GM12878 (cell line): ENCODE data around the gene PLXNC1. TPM values are rescaled to one million over a fixed set of nuclear protein-coding genes. Genes with fewer than 3 reads are reported as not detected.

Experiments
- BCL11A ChIP-seq: IDR thresholded peaks from 2 replicates; pipeline ENCODE4 v1.6.1; 2011; ENCODE audit warnings: low read depth, low read length
- CBX5 ChIP-seq: sonication (generic); IDR thresholded peaks from 2 replicates; pipeline ENCODE4 v1.6.1; 2016; ENCODE audit warnings: low read depth, moderate library complexity, mild to moderate bottlenecking, inconsistent platforms
- CREM ChIP-seq: IDR thresholded peaks from 2 replicates; pipeline ENCODE4 v1.6.1; 2014; ENCODE audit warnings: antibody characterized with exemption, low read depth
- DPF2 ChIP-seq: fragments of 450-650 bp; IDR thresholded peaks from 2 replicates; pipeline ENCODE4 v1.6.1; 2017; ENCODE audit warnings: mild to moderate bottlenecking
- EP300 ChIP-seq, 2 experiments: fragments of 150-350 bp in 1 of 2; IDR thresholded peaks; 2 replicates each; pipeline ENCODE4 v1.6.1; 2011 to 2012; ENCODE audit warnings: low read depth in 2 of 2, low read length in 2 of 2, borderline replicate concordance in 1 of 2, improper control_type of control experiment in 1 of 2, inconsistent platforms in 1 of 2; ENCODE audit not compliant: control insufficient read depth in 1 of 2
- FOXK2 ChIP-seq: fragments of 450-650 bp; IDR thresholded peaks from 2 replicates; pipeline ENCODE4 v1.6.1; 2017; ENCODE audit warnings: mild to moderate bottlenecking, moderate library complexity
- GATAD2B ChIP-seq: fragments of 450-650 bp; conservative IDR thresholded peaks from 2 replicates; pipeline ENCODE4 v1.6.1; 2017; ENCODE audit warnings: low read depth, mild to moderate bottlenecking, moderate library complexity
- HDAC6 ChIP-seq: fragments of 200-600 bp; sonication (generic); IDR thresholded peaks from one replicate; pipeline ENCODE4 v1.8.0; 2017; ENCODE audit warnings: antibody characterized with exemption; ENCODE audit not compliant: unreplicated experiment
- JUNB ChIP-seq: IDR thresholded peaks from 2 replicates; pipeline ENCODE4 v1.6.1; 2016; ENCODE audit warnings: antibody characterized with exemption, mild to moderate bottlenecking
- KDM1A ChIP-seq: fragments of 200-600 bp; sonication (generic); IDR thresholded peaks from 2 replicates; pipeline ENCODE4 v1.6.1; 2016; ENCODE audit warnings: borderline replicate concordance
- MEF2A ChIP-seq: IDR thresholded peaks from 2 replicates; pipeline ENCODE4 v1.6.1; 2011; ENCODE audit warnings: low read depth, mild to moderate bottlenecking, low read length, moderate library complexity; ENCODE audit not compliant: insufficient read depth
- MYB ChIP-seq: fragments of 150-350 bp; IDR thresholded peaks from 2 replicates; pipeline ENCODE4 v1.6.1; 2014; ENCODE audit warnings: mild to moderate bottlenecking, low read depth, low read length, borderline replicate concordance
- NFIC ChIP-seq: IDR thresholded peaks from 2 replicates; pipeline ENCODE4 v1.6.1; 2012; ENCODE audit warnings: low read depth, mild to moderate bottlenecking, inconsistent platforms, low read length, moderate library complexity
- NRF1 ChIP-seq: conservative IDR thresholded peaks from 2 replicates; pipeline ENCODE4 v1.6.1; 2011; ENCODE audit warnings: mild to moderate bottlenecking, low read depth, low read length, improper control_type of control experiment
- RFX5 ChIP-seq: IDR thresholded peaks from 2 replicates; pipeline ENCODE4 v1.6.1; 2011; ENCODE audit warnings: low read depth, low read length, improper control_type of control experiment
- SREBF2 ChIP-seq: IDR thresholded peaks from 2 replicates; pipeline ENCODE4 v1.6.1; 2012; ENCODE audit warnings: mild to moderate bottlenecking, low read length
- USF1 ChIP-seq: IDR thresholded peaks from 2 replicates; pipeline ENCODE4 v1.6.1; 2011; ENCODE audit warnings: borderline replicate concordance, low read depth, mild to moderate bottlenecking, moderate library complexity, mixed read lengths, low read length; ENCODE audit not compliant: insufficient read depth; ENCODE audit errors: extremely low read length
- ZNF384 ChIP-seq: IDR thresholded peaks from 2 replicates; pipeline ENCODE4 v1.6.1; 2012; ENCODE audit warnings: low read depth, mild to moderate bottlenecking, low read length, improper control_type of control experiment, borderline replicate concordance
- ZZZ3 ChIP-seq: IDR thresholded peaks from 2 replicates; pipeline ENCODE4 v1.6.1; 2011; ENCODE audit warnings: low read depth; ENCODE audit not compliant: control insufficient read depth, insufficient read length
- polyA plus RNA-seq, 11 experiments: library from polyadenylated mRNA; depleted of rRNA in 4 of 11; unstranded in 6 of 11; stranded (reverse) in 5 of 11; fragments of >200 nt; fragmentation: Nextera tagmentation in 4 of 11; fragmentation: Illumina TruSeq in 1 of 11; extraction: Ambion mirVana in 4 of 11; extraction: Trizol in 1 of 11; gene quantifications; 1 replicate in 1 of 11; 2 replicates in 10 of 11; pipeline versions ENCODE4 v1.2.1 to v1.2.3, GENCODE V29; 2011 to 2016; ENCODE audit warnings: inconsistent platforms in 2 of 11, missing spikeins in 2 of 11, low read depth in 1 of 11
- total RNA-seq, 4 experiments: library from RNA; depleted of rRNA in 3 of 4; stranded (reverse); fragments of >200 nt in 3 of 4; fragmentation: Illumina TruSeq in 1 of 4; extraction: Trizol in 1 of 4; gene quantifications; 2 replicates each; pipeline versions ENCODE4 v1.2.1 to v1.2.3, GENCODE V29; 2013 to 2021
- TF ChIP-seq, protein P1 (sequence below): IDR thresholded peaks from 2 replicates; pipeline ENCODE4 v1.6.1; 2011; ENCODE audit warnings: borderline replicate concordance, low read depth, mild to moderate bottlenecking, moderate library complexity, low read length; ENCODE audit not compliant: insufficient read depth, poor library complexity, severe bottlenecking
- TF ChIP-seq, protein P2 (sequence below): IDR thresholded peaks from 2 replicates; pipeline ENCODE4 v1.6.1; 2012; ENCODE audit warnings: low read depth, low read length, improper control_type of control experiment

The PLXNC1 gene
- total and polyA plus RNA-seq, 10 of the 15 experiments (the other 5 are each of a cell fraction or from before 2014, with no cell fraction given), result 5.2 to 41.2 (median 24.6) TPM

- TF ChIP-seq JUNB, result no peak
- peak; percentile 32; the same call in 1 of the 2 replicates for TF ChIP-seq CREM
- no peak for TF ChIP-seq ZZZ3
- TF ChIP-seq NFIC, result peak; percentile 59
- TF ChIP-seq ZNF384, result no peak
- no peak for TF ChIP-seq FOXK2
- TF ChIP-seq MYB, result no peak
- no peak for TF ChIP-seq HDAC6
- no peak for TF ChIP-seq SREBF2
- TF ChIP-seq EP300 (IDR thresholded peaks at IDR 0.05; ENCODE audit: borderline replicate concordance in 1 of 2, control insufficient read depth in 1 of 2, low read depth in 2 of 2, low read length in 2 of 2), result peak in 1 of 2 experiments; percentile 63; a peak in 1 of 4 replicates
- TF ChIP-seq BCL11A, result peak; percentile 45; the same call in 1 of the 2 replicates
- TF ChIP-seq DPF2, result peak; percentile 78; the same call in 1 of the 2 replicates
- no peak for TF ChIP-seq USF1
- TF ChIP-seq NRF1, result no peak
- no peak for TF ChIP-seq RFX5
- peak; percentile 27; the same call in 1 of the 2 replicates for TF ChIP-seq MEF2A
- TF ChIP-seq KDM1A, result no peak
- TF ChIP-seq, protein P1, sequence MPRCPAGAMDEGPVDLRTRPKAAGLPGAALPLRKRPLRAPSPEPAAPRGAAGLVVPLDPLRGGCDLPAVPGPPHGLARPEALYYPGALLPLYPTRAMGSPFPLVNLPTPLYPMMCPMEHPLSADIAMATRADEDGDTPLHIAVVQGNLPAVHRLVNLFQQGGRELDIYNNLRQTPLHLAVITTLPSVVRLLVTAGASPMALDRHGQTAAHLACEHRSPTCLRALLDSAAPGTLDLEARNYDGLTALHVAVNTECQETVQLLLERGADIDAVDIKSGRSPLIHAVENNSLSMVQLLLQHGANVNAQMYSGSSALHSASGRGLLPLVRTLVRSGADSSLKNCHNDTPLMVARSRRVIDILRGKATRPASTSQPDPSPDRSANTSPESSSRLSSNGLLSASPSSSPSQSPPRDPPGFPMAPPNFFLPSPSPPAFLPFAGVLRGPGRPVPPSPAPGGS, result peak; percentile 24
- TF ChIP-seq CBX5, result no peak
- peak; percentile 86; the same call in 1 of the 2 replicates for TF ChIP-seq GATAD2B
- TF ChIP-seq, protein P2, sequence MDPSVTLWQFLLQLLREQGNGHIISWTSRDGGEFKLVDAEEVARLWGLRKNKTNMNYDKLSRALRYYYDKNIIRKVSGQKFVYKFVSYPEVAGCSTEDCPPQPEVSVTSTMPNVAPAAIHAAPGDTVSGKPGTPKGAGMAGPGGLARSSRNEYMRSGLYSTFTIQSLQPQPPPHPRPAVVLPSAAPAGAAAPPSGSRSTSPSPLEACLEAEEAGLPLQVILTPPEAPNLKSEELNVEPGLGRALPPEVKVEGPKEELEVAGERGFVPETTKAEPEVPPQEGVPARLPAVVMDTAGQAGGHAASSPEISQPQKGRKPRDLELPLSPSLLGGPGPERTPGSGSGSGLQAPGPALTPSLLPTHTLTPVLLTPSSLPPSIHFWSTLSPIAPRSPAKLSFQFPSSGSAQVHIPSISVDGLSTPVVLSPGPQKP, result no peak
Observed at GRCh38 chr12:94244165-94245133, 96.1 kb downstream of the PLXNC1 start (continued).
